GM19193 (cell line): ENCODE data around the gene ZNF366.

Experiments used
- POLR2A ChIP-seq: IDR thresholded peaks from 4 replicates; pipeline ENCODE4 v1.6.1; 2011; ENCODE audit not compliant: insufficient read depth, insufficient read length; ENCODE audit errors: extremely low read depth

Gene ZNF366

GRCh38 chr5:72506158-72506549 is 1.1 kb downstream of the ZNF366 start:
- no peak for TF ChIP-seq POLR2A

- TF ChIP-seq POLR2A = no peak
Measured at GRCh38 chr5:72505539-72506157, 1.6 kb downstream of the ZNF366 start.

- TF ChIP-seq POLR2A = no peak
Measured at GRCh38 chr5:72505016-72505415, 2.2 kb downstream of the ZNF366 start.

GRCh38 chr5:72503888-72504491 is 3.2 kb downstream of the ZNF366 start:
- TF ChIP-seq POLR2A = no peak

- TF ChIP-seq POLR2A = no peak
Measured at GRCh38 chr5:72501488-72501887, 5.7 kb downstream of the ZNF366 start.

- no peak for TF ChIP-seq POLR2A
Measured at GRCh38 chr5:72499730-72500129, 7.5 kb downstream of the ZNF366 start.

- TF ChIP-seq POLR2A = no peak
Measured at GRCh38 chr5:72499090-72499489, 8.1 kb downstream of the ZNF366 start.

GRCh38 chr5:72498284-72498683 is 8.9 kb downstream of the ZNF366 start:
- no peak for TF ChIP-seq POLR2A

- TF ChIP-seq POLR2A = no peak
Measured at GRCh38 chr5:72497823-72498222, 9.4 kb downstream of the ZNF366 start.

GRCh38 chr5:72495410-72495809 is 11.8 kb downstream of the ZNF366 start:
- no peak for TF ChIP-seq POLR2A

GRCh38 chr5:72494623-72495124 is 12.5 kb downstream of the ZNF366 start:
- no peak for TF ChIP-seq POLR2A

GRCh38 chr5:72489536-72489935 is 17.7 kb downstream of the ZNF366 start:
- no peak for TF ChIP-seq POLR2A

- no peak for TF ChIP-seq POLR2A
Measured at GRCh38 chr5:72488756-72489155, 18.5 kb downstream of the ZNF366 start.

- no peak for TF ChIP-seq POLR2A
Measured at GRCh38 chr5:72487177-72487576, 20.0 kb downstream of the ZNF366 start.

GRCh38 chr5:72486371-72486770 is 20.8 kb downstream of the ZNF366 start:
- TF ChIP-seq POLR2A = no peak

GRCh38 chr5:72485430-72485974 is 21.7 kb downstream of the ZNF366 start:
- no peak for TF ChIP-seq POLR2A

GRCh38 chr5:72482046-72482445 is 25.2 kb downstream of the ZNF366 start:
- TF ChIP-seq POLR2A = no peak

- TF ChIP-seq POLR2A = no peak
Measured at GRCh38 chr5:72480841-72481240, 26.4 kb downstream of the ZNF366 start.
